OCI-M1 (cell line): ENCODE results near the gene FTCD.

ENCODE experiments used
- DNase-seq: peaks from one replicate; lab custom pipeline; 2025; lab: John Stamatoyannopoulos, UW

The FTCD gene

GRCh38 chr21:46138383-46138970 lies 16.9 kb downstream of the FTCD start:
- DNase-seq, result no peak

- DNase-seq, result no peak
These were observed 17.5 kb downstream of the FTCD start for GRCh38 chr21:46137908-46138307.

- DNase-seq, result no peak
These were observed 18.5 kb downstream of the FTCD start for GRCh38 chr21:46136739-46137349.

GRCh38 chr21:46135782-46136395 lies 19.5 kb downstream of the FTCD start:
- no peak for DNase-seq

- no peak for DNase-seq
These were observed 23.3 kb downstream of the FTCD start for GRCh38 chr21:46131838-46132651.

GRCh38 chr21:46131588-46131837 lies 23.9 kb downstream of the FTCD start:
- DNase-seq, result no peak

GRCh38 chr21:46130831-46131587 lies 24.4 kb downstream of the FTCD start:
- no peak for DNase-seq

- DNase-seq, result no peak
These were observed 25.3 kb downstream of the FTCD start for GRCh38 chr21:46129846-46130651.

- no peak for DNase-seq
These were observed 26.3 kb downstream of the FTCD start for GRCh38 chr21:46128933-46129571.

GRCh38 chr21:46128106-46128932 lies 27.1 kb downstream of the FTCD start:
- no peak for DNase-seq

GRCh38 chr21:46127239-46128105 lies 27.9 kb downstream of the FTCD start:
- no peak for DNase-seq

- DNase-seq, result no peak
These were observed 28.8 kb downstream of the FTCD start for GRCh38 chr21:46126309-46127238.

GRCh38 chr21:46125846-46126301 lies 29.5 kb downstream of the FTCD start:
- DNase-seq, result no peak

- DNase-seq, result no peak
These were observed 30.2 kb downstream of the FTCD start for GRCh38 chr21:46124926-46125845.

- DNase-seq, result no peak
These were observed 31.1 kb downstream of the FTCD start for GRCh38 chr21:46124083-46124925.
